Fibroblast of skin of left quadriceps (primary cell): ENCODE results near the gene EIPR1.

Experiments used
- DNase-seq, 2 experiments: peaks; one replicate each; pipeline ENCODE4 v3.0.0-alpha.2; 2013; ENCODE audit warnings: low read depth in 2 of 2

EIPR1 gene

DNA sequence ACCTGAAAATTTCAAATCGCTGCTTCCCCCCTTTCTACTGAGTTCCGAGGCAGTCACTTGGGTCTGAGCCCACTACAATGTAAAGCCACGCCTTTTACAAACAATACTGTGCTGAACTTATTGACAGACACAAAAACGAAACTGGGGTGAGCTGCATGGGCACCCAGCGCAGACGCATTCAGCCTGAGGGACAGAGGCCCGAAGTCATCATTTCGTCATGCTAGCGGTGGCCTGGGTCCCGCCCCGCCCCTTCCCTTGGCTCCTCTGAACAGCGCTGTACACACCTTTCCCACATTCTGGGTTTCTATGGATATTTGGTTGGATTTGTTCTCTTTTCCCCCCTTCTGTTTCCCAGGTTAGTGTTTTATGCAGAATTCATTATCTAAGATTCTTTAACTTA lies 71.7 kb downstream of the EIPR1 start:
- no peak for DNase-seq

GRCh38 chr2:3305431-3305830 lies 72.2 kb downstream of the EIPR1 start:
- no peak for DNase-seq

DNA sequence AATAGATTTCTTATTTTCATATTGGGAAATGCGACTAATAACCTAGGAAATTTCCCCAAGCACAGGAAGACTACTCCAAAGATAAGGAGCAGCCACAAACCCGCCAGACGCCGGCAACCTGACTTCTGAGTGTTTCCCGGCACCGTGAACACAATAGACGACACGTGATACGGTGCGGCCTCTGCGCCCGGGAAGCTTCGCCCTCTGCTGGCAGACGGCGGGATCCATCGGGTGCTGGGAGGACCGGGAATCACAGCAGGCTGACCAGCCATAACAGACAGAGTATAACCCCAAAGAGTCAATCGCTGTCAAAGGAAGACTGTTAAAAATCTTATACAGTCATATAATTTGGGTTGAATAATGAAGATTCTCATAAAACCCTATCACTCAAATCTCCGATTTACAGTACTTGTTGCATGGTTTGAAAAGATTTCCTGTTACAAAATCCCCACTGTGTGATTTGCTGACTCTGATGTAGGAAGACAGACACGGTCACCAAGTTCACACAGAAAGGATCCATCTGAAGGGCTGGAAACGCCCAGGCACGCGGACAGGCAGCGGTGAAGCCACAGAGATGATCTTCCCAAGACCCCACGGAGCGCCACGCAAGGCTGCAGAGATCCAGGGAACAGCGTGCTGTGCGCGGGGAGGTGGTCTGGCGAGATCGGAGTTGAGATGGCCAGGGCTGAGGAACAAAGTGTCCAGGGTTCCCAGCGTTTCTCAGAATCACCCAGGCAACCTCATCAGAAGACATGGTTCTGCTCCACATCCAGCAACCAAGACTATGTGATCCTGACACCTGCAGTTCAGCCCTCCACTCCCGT lies 73.8 kb downstream of the EIPR1 start:
- DNase-seq, result peak; percentile 44 to 45

DNA sequence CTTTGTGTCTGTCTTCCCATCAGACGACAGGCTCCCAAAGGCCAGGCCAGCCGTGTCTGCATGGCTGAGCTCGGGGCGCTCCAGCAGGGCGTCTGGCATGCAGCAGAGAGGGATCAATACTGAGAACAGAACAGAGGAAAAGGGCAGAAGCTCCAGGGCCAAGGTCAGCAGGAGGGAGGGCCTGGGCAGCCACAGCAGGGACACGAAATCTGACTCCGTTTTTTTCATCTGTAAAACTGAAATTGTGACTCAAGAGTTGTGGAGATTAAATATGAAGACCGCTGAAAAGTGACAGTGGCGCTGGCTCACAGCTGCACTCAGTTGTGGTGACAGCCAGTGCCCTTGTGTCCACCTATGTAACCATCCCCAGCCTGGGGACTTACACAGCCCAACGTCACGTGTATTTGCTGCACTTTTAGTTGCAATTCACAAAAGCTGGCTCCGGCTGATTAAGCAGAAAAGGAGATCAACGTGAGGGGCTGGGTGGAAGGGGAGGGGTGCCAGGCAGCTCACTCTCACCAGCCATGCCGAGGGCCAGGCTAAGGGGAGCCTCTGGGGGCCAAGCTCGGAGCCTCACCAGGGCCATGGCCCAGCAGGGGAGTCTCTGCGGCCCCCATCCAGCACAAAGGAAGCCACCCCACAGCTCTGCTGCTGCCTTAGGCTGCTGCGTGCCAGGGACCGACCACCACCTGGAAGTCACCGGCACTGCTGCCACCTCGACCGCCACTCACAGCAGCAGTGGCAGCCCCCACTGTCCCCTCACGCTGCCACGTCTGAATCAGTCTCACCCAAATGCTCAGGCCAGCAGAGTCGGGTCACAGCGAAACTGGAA lies 74.7 kb downstream of the EIPR1 start:
- no peak for DNase-seq

DNA sequence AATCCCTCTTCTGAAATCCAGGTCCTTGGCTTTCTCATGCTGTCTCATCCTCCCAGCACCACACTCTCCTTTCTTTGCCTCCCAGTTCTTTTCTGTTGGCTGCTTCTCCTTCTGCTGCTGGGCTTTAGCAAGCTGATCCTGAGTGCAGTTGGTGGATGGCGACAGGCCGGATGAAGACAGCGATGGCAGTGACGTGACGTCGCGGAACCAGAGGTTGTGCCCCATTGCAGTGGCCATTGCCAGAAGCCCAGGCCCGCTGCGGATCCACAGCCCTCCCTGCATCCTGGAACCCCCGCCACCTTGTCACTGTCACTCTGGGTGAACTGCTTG lies 75.2 kb downstream of the EIPR1 start:
- no peak for DNase-seq

DNA sequence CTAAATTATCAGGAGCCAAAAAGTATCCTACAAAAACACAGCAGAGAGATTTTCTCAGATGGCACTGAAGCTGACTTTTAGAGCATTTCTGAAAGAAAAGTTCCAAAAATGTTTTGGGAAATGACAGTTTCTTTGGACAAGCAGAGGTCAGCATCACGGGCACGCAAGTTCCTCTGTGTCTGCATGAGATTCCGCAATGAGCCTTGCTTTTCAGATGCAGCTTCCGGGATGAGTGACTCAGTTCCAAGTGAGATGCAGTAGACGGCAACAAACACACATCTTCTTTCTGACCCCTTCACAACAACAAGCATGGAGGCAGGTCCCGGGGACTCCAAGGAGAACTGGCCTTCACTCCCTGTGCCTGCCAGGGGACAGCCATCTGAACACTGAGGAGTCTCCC lies 76.6 kb downstream of the EIPR1 start:
- DNase-seq, result no peak

GRCh38 chr2:3300224-3300995 lies 77.2 kb downstream of the EIPR1 start:
- no peak for DNase-seq

DNA sequence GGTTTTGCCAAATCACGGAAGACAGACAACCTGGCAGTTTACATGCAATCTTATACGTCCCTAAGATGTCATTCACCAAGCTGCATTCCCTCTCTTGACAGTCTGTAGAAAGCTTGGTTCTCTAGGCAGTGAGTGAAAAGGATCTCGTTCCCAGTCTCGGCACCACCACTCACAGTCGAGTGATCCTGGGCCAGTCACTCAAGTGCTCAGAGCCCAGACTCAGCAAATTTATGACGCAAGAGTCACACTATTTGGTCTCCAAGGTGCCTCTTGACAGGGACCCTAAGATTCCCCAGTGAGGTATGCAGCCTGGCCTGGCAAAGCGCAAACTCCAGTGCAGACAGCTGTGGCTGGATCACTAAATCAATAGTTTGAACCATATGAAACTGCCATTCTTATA lies 77.9 kb downstream of the EIPR1 start:
- DNase-seq, result no peak

GRCh38 chr2:3299130-3299529 lies 78.5 kb downstream of the EIPR1 start:
- DNase-seq, result no peak

DNA sequence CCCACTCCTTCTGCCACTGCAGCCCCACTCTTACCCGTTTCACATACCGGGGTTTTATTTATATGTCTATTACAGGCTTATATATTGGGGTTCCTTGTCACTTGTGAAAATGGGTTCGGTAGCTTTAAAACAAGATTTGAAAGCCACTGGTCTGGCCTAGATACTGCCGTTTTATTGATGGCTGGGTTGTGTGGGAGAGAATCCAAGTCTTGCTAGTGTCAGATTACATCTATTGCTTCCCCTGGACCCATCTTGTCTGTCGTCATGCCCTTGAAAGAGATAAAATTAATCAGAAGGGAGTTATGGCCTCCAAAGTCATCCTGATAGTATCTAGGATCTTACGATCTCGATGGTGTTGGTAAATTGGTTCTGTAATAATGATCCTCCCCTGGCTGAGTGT lies 79.4 kb downstream of the EIPR1 start:
- DNase-seq, result no peak

DNA sequence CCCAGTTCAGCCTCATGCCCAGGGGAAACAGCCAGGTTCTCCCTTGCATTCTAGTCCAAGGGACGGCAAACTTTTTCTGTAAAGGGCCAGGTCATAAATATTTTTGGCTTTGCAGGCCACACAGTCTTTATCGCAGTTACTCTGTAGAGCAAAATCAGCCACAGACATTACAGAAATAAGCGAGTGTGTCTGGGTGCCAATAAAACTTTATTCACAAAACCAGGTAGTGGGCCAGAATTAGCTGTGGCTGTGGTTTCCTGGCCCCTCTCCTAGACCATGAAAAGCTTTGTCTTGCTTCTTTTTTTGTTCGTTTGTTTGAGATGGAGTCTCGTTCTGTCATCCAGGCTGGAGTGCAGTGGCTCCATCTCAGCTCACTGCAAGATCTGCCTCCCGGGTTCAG lies 80.1 kb downstream of the EIPR1 start:
- DNase-seq, result no peak

- no peak for DNase-seq
Observed at GRCh38 chr2:3296182-3296972, 81.2 kb downstream of the EIPR1 start.

DNA sequence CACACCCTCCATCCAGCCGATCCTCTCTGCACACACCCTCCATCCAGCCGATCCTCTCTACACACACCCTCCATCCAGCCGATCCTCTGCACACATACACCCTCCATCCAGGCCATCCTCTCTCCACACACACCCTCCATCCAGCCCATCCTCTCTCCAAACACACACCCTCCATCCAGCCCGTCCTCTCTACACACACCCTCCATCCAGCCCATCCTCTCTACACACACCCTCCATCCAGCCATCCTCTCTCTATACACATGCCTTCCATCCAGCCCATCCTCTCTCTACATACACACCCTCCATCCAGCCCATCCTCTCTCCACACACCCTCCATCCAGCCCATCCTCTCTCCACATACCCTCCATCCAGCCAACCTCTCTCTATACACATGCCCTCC lies 83.1 kb downstream of the EIPR1 start:
- DNase-seq, result no peak

- no peak for DNase-seq
Observed at GRCh38 chr2:3294069-3294468, 83.5 kb downstream of the EIPR1 start.

DNA sequence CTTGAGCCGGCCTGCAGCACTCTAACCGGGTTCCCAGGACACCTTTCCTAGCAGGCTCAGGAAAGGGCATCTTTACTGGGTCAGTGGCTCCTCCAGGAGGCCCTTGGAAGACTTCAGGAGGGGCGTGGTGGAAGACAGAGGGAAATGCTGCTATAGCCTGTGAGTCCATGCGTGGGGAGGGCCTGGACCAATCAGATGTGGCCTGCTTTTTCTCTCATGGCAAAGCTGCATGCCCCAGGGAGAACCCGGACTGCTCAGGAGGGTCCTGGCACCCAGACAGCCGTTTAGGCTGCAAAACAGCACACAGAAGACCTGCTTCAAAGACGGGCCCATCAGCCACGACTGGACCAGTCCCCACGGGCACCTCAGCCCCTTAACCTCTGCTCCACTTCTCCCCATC lies 84.4 kb downstream of the EIPR1 start:
- DNase-seq, result no peak

- DNase-seq, result no peak
Observed at GRCh38 chr2:3292416-3292815, 85.2 kb downstream of the EIPR1 start.

DNA sequence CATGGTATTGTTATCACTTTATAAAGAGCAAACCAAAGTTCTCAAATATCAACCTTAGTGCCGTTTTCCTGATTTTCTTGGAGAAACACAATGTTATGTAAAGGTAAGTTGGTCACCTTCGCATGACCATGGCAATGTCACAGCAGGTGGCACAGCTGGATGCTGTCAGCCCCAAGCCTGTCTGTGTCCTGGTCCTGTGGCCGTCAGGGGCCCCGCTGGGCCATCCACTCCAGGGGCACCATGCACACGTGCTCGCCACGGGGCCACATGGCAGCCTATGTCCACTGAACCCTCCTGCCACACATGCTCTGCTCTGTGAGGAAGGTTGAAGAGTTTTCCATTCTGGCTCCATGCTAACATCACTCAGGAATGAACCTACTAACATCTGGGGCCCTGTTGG lies 85.9 kb downstream of the EIPR1 start:
- DNase-seq, result no peak

DNA sequence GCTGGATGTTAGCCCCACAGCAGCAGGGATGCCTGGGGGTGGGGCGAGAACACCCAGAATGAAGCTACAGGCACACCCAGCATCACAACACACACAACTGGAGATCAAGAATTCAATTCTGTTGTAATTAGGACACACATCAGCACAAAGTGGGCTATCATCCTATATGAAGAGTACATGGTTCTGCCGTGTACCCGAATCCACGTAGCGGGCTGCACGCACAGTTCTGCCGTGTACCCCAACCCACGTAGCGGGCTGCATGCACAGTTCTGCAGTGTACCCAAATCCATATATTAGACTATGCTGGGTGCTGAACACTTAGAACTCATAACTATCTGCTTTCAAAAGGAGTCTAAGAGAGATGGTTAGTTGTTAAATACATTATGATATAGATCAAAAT lies 86.5 kb downstream of the EIPR1 start:
- DNase-seq, result no peak

GRCh38 chr2:3290655-3291054 lies 87.0 kb downstream of the EIPR1 start:
- no peak for DNase-seq

DNA sequence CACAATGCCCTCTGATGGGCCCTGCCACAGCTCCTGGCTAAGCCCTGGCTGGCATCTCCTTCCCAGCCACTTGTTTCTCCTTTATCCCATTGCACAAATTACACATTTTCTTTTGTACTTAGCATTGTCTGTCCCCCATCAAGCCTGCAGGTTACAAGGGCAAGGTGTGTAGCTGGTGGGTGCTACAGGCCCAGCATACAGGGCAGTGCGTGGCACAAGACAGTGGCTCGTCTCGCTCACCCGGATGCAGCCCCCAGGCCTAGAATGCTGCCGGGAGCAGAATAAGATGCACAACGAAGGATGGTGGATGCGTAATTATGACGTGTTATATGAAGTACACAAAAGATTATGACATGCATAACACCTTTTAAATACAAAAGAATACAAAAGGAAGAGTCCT lies 87.6 kb downstream of the EIPR1 start:
- DNase-seq, result no peak

DNA sequence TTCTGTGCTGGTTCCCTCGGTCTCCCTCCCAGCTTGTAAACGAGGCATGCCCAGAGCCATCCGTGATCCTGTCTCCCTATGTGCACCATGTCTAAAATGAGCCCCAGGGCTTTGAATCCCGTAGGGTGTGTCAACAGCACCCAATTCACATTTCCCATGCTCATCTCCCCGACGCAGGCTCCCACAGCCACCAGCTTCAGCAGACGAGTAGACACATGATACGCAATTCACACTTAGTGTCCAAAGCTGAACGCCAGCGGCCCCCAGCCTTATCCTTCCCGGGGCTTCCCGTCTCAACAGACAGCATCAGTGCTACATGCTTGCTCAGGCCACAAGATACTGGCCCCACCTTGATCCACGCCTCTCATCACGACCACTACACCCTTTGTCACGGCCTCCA lies 88.1 kb downstream of the EIPR1 start:
- DNase-seq, result no peak

DNA sequence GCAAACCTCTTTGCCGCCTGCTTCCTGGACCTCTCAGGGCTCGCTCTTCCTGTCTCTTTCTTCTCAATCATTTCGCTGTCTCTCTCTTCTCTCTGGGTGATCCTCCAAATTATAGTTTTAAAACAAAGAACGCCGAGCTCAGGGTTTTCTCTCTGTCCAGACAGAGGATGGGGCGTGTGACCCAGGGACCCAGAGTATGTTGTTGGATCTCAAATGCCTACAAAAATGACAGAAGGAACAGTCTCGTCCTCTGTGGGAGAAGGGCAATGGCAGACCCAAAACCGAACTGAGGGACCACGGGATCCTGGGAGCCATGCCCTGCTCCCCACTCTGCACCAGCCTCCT lies 88.5 kb downstream of the EIPR1 start:
- DNase-seq, result no peak
